ENCODE measurements around the gene LDLRAD4.
A peak's percentile ranks its signal among the peaks of the same experiment; 100 is the strongest.

LDLRAD4 gene

DNA sequence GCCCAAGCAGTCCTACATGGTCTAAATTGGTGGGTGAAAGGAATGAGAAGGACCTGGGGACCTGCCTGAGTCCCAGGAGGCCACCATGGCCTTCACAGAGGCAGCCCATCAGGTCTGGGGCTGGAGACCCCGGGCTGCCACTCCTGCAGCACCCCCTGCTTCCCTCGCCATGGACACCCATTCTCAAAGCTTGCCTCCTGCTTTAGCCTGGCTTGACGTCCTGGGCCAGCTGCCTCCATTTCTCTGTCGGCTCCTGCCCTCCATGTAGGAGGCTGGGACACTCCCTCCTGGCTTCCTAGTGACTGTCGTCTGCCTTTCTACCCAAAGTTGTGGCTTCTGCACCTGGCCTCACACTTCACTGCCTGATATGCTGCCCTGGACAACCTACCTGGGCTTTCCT lies 309.2 kb downstream of the LDLRAD4 start:
- no peak for DNase-seq

DNA sequence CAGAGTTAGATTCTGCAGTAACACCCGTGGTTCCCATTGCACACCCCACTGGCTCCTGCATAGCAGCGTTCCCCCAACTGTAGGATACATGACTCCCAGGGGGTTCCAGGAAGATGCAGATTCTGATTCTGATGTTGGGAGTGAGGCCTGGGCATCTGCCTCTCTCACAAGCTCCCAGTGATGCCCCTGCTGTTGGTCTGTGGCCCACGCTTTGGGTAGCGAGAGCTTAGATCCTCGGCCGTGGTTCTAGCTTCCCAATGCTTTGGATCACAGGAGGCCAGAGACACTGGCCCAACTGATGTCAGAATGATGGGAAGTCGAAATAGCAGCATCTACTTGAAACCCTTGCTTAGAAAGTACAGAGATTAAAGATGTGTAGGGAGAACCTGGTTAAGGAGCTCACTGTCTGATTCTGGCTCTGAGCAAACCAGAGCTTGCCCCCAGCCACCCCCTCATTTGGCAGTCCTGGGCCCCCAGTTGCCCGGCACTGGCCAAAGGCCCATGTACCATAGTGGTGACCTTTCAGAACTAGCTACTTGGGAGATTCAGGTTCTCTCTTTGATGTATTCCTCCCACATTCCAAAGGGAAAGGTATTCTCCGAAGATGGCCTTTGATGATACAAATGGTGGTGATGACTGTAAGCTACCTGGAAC lies 310.3 kb downstream of the LDLRAD4 start:
- no peak for DNase-seq

DNA sequence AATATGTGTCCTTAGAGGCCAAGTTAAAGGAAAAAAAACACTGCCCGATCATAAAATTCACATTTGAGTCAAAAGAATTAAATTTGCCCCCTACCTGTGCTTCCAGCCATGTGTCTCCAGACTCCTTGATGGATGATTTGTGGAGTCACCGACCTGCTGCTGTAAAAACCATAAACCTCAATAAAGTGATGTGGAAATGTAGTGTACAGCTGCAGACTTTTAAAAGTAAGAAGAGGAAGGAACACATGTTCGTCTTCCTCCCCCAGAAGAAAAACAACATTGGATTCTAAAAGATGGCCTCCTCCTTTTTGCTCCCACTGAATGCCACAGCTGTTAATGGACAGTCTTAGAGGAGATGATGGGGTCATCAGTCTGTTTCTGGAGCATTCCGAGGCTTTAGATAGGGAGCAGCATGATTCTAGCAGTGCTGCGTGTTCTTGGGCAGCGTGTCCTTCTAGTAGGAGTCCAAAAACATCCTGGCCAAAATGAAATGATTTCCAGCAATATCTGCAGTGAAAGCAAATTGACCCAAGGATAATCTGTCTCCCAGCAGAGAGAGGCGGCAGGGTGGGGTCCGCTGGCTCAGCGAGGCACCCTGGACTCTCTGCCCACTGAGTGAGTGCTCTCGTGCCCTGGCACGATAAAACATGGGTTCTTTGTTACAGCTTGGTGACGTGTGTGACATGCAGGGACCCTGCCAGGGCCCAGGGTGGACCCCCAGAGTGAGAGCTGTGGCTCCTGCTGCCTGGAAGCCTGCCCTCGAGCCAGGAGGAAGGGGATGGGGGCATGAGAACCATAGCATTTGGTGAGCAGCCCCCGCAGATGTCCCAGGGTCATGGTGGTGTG lies 311.7 kb downstream of the LDLRAD4 start:
- no peak for DNase-seq

DNA sequence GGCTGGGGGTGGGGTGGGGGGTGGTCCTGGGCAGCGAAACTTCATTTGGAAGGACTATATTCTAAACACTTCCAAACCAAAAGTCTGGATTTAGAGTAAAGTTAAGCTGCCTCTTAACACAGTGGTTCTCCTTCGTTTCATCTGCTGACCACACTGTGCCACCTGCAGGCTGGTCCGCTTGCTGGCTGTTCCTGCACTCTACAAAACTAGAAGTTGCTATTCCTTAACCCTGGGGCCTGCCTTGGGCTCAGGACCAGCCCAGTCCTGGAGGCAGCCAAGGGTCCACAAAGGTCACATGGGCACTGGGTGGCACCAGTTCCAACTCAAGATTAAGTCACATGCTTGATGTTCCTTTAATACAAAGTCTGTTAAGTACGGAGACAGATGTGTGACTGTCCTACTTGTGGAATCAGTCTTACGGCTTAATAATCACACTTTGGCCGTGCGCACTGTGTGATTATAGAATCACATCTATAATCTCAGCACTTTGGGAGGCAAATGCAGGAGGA lies 312.4 kb downstream of the LDLRAD4 start:
- DNase-seq, result no peak

DNA sequence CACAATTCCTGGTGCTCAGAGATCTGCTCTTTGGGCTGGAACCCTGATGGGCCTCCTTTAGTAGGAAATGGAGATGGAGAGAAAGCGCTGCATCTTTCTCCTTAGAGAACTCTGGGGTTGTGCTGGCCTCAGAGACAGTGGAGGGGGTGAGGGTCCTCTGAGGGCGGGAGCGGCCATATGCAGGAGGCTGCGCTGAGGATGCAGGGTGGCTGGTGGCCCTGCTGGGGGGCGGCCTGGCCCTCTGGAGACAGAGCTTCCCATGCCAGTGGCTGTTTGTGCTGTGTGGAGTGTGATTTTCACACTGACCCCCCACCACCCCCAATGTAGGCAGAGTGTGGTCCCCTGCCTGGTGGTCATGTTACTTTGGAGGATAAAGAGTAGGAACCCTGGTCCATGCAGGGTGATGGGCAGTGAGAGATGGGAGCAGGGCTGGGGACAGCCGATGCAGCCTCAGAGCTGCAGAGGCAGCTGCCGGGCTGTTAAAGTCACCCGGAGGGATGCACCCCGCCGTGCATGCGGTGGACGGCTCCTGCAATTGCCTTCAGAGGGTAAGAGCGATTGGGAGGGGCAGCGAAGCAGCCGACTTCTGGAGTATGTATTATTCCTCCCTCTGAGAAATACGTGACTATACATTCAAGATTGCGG lies 313.2 kb downstream of the LDLRAD4 start:
- DNase-seq, result no peak

DNA sequence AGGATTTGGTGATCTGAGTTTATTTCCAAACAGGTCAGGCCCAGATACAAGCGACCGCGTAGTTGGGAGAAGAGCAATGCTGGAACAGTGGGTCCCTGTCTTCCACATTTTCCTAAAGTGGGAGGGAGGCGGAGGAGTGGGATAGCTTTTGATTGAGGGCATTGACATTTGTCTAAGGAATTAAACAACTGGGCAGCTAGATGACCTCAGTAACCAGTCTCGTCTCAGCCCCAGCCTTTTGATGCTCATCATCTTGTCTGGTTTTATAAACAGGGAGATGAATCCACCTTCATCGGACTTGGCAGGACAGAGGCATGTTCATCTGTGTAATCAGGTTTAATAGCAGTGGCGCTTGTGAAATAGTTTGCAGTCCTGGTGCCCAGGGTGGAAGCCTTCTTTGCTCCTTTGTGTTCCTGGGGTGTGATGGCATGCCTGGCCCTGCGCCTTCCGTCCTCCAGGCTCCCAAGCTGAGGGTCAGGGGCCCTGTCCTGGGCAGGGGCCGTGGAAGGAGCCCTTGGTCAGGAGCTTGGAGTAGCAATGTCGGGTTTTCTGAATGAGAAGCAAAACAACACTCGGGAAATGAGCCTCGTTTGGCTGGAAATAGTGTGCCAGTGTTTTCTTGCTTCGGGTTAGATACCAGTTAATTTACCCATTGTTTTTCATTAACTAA lies 314.0 kb downstream of the LDLRAD4 start:
- DNase-seq, result no peak

DNA sequence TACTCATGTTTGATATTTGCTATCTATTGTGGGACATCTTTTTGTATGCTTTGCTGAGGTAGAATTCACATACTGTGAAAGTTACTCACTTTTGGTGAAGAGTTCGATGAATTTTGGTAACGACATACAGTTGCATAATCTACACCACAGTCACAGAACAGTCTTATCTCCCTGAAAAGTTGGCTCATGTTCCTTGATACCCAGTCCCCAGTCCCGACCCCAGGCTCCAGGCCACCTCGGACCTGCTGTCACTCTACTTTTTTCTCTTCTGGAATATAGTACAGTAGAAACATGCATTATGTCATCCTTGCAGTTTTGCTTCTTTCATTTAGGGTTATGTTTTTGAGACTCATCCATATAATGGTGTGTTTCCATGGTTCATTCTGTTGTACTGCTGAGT lies 316.1 kb downstream of the LDLRAD4 start:
- DNase-seq, result no peak

GRCh38 chr18:13536578-13536977 lies 318.0 kb downstream of the LDLRAD4 start:
- DNase-seq, result no peak

DNA sequence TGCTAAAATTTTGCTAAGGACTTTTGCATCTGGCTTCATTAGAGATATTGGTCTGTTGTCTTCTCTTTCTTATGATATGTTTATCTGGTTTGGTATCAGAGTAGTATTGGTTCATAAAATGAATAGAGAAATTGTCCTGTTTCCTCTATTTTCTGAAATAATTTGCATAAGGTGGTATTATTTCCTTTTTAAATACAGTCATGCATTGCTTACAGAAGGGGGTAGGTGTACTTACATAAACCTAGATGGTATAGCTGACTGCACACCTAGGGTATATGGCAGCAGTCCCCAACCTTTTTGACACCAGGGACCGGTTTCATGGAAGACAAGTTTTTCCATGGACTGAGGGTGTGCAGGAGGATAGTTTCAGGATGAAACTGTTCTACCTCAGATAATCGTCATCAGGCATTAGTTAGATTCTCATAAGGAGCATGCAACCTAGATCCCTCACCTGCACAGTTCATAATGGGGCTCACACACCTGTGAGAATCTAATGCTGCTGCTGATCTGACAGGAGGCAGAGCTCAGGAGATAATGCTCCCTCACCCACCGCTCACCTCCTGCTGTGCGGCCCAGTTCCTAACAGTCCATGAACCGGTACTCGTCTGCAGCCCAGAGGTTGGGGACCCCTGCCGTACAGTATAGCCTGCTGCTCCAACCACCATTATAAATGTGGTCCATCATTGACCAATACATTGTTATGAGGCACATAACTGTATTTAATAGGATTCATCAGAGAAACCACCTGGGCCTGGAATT lies 318.6 kb downstream of the LDLRAD4 start:
- no peak for DNase-seq

GRCh38 chr18:13538630-13539029 lies 320.1 kb downstream of the LDLRAD4 start:
- no peak for DNase-seq

GRCh38 chr18:13539050-13539449 lies 320.5 kb downstream of the LDLRAD4 start:
- DNase-seq, result peak; percentile 12

DNA sequence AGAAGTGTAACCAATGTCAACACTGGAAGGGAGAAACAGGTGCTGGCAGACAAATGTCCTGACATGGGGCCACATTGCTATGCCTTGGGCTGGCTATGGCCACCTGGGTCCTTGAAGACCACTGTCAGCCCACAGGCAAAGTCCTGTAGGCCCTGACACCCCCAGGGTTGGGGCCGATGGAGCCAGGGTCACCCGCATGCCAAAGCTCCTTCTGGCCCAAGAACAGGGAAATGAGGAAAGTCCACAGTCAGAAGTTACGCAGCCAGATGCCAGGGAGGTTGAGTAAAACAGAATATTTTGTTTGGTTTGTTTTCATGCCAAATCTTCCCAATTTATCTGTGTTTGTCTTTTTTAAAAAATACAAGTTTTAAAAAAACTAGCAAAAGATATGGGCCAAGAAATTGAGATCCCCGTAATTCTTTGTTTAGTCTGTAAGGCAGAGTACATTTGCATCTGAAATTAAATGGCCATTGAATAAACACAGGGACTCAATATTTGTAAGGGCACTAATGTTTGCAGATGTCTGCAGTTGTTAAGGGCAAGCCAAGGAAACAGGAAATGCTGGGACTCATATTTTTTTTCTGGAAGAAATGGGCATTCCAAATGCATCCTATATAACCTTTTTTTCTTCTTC lies 321.4 kb downstream of the LDLRAD4 start:
- DNase-seq, result no peak

DNA sequence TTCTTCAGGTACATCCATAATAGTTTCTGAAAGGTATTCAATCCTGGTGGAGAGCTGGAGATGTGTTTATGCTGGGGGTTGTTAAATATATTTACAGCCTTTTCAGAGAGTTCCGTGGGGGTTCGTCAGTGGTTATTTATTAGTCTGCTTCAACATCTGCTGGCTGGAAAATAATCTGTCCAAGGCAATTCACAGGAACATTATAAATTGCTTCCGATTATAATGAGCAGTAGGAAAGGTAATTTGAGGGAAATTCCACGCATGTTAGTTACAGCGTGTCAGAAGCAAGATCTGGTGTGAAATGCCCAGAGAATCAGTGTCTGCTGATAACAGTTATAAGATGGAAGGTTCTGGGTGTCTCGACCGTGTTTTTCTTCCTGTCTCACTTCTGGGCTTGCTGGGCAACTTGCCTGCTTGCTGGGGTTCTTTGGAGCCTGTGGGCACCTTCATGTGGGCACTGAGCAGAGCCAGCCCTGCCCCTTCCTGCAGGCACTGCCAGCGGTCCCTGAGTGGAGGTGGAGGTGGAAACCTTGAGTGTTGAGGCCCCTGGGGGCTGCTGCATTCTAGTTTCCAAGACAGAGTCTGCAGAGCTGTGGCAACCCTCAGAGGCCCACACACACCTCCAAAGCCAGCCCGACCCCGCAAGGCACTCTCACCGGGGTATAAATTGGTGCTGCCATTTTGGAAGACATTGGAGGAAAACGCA lies 322.1 kb downstream of the LDLRAD4 start:
- no peak for DNase-seq

DNA sequence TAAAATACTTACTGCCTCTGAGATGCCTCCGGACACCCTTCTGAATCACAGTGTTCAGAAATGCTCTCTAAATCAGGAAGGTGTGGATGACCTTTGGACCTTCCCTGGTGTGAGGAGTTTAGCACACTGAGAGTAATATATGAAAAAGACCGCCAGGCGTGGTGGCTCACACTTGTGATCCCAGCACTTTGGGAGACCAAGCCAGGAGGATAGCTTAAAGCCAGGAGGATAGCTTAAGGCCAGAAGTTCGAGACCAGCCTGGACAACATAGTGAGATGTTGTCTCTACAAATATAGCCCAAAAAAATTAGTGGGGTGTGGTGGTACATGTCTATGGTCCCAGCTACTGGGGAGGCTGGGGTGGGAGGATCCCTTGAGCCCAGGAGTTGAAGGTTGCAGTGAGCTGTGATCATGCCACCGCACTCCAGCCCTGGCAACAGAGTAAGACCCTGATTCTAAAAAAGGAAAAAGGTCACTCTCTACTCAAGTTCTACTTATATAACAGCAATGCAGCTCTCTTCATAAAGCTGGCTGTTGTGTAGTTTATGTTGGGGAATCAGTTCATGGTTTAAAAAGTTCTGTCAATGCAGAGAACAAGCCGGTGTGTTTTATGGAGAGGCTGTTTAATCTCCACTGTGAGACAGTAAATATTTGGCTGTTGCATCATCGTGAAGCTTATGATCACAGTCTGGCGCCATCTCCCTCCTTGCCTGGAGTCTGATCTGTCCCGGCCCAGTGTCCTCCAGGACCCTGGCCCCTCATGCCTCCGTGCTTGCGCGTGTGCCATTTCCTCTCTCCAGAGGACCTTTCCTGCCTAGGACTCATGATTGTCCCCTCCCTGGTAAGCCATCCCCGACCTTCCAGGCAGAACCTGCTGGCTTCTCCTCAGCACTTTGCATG lies 323.3 kb downstream of the LDLRAD4 start:
- DNase-seq, result no peak

- DNase-seq, result no peak
Observed at GRCh38 chr18:13542520-13542847, 323.9 kb downstream of the LDLRAD4 start.

DNA sequence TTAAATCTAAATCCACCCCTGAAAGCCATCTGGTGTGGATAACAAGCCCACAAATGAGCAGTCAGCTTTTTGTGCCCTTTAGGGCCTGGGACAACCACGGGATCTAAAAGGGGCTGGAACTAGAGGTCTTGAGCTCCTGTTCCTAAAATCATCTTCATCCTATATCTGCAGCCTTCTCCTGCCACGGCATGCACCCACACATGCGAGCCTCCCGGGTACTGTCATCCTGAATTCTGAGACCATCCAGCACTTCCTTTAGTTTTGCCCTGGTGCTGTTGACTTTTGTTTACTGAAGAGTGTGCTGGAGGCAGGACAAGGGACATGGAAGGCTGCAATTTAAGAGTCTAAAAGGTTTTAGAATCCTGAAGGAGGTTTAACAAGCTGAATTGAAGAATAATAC lies 324.6 kb downstream of the LDLRAD4 start:
- no peak for DNase-seq

DNA sequence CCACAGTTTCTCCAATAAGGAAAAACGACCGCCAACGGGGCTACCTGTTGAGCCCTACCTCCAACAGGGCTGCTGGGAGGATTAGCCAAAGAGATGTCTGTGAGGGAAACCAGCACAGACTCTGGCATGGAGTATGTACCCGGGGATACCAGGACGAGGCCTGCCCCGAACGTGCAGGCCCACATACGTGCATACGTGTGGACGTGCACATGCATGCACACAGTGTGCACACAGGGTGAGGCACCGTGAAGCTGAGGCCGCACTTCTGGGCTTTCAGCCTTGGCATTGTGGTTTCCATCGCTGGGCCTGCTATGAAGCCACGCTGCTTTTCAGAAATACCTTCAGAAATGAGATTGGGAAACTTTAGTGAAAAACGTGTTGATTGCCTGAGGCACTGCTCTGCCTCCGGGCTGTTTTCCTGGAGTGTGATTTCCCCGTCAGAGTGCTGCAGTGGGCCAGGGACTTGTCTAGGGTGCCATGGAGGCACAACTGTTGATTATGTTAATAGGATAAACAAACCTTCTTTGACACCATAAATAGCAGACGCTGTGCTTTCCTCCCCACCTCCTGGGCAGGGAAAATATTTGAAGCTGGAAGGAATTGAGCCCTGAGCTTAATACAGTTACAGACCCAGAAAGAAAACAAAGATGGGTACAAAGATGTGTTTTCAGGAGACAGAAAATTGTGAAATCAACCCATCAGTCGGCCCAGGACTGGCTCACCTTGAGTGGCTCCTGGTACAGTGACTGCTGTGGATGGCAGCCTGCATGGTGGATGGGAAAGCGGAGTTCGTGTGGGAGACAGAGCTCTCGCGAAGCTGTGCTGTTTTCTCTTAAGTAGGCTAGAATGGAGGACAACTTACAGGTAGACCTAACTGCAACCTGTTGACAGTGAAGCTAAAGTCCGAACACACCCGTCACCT lies 325.5 kb downstream of the LDLRAD4 start:
- DNase-seq, result no peak

DNA sequence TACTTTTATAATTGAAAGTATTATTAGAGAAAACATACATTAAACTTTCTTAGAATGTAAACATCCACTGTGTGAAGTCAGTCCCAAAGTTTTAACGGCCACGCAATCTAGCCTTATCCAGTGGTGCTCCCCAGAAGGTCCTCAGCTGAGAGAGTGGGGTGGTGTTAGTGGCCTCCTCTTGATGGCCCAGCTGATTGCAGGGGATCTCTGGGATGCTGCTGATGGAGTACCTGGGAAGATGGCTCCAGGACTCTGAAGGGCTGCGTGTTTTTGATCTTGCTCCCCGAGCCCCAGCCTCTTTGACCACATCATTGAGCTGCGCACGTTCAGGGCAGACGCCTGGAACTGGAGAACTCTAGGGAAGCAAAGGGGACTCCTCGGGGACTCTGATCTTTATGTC lies 326.4 kb downstream of the LDLRAD4 start:
- DNase-seq, result no peak

DNA sequence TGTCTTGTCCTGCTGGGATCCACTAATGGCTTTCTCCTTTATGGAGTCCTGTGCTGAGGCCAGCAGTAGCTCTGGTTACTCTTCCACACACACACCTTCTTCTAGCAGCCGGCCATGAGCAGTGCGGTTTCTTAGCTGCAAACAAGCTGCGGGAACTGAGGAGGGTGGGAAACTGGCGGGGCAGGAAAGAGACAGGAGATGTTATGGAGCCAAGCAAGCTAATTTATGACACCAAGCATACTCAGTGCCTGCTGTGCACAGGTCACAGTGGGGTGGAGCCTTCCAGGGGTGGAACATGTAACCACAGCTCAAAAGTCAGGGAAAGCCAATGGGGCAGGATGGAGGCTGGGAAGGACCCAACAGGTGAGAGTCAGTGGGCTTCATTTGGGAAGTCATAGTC lies 327.0 kb downstream of the LDLRAD4 start:
- DNase-seq, result no peak
